Left cardiac atrium (tissue), 4 donors: ENCODE measurements around the gene ICE1. TPM values are rescaled to one million over a fixed set of nuclear protein-coding genes. Genes with fewer than 3 reads are reported as not detected.
"Not testable (repeated sequence)": the region's sequence is repeated elsewhere in the genome, so short reads cannot be mapped to it uniquely, and the experiment has no call there.

Experiments
- ATAC-seq, 2 donors: fragments of 200-7000 bp; cut with Tn5 transposase; one replicate each; pipeline ENCODE4 v1.9.1; 2020; ENCODE audit warnings: mild to moderate bottlenecking in 2 of 2, moderate library complexity in 2 of 2
- DNase-seq: peaks from one replicate; pipeline ENCODE4 v3.0.0-alpha.2; 2020
- intact Hi-C, 2 donors: fragments of 100-400 bp; cut with DNase I; formaldehyde crosslinking; loops; one replicate each; pipeline versions ENCODE4 v1.14.1 to v1.15.1; 2022 to 2023
- total RNA-seq, 2 donors: library from RNA; stranded (reverse); fragmentation: NEBNext Ultra II Directional; extraction: Animal tissue kit (Norgen Biotek cat#: 25700); gene quantifications; one replicate each; pipeline ENCODE4 v1.2.1, GENCODE V29; 2021
- donor health status: DM: no; HTN: yes; CAD: no.
- donor health status: DM: no; HTN: yes; CAD: no; lungs with severe emphysema.
- donor health status: DM: yes; HTN: yes; CAD: no.
- donor health status: Dilated cardiomyopathy.

The ICE1 gene
- total RNA-seq, 2 donors from 2014 or later: 15.7 to 19.5 TPM

- ATAC-seq (no peak), DNase-seq (no peak)
- intact Hi-C loops: no loop called here
These were observed 58.1 kb downstream of the ICE1 start for GRCh38 chr5:5480481-5481111.

GRCh38 chr5:5481206-5481605 is 58.7 kb downstream of the ICE1 start:
- no peak for DNase-seq
- intact Hi-C loops: no loop called here
- no peak for ATAC-seq

GRCh38 chr5:5481633-5482032 is 59.2 kb downstream of the ICE1 start:
- ATAC-seq (no peak), DNase-seq (no peak)
- intact Hi-C loops: no loop called here

GRCh38 chr5:5483350-5483749 is 60.9 kb downstream of the ICE1 start:
- ATAC-seq (no peak), DNase-seq (no peak)
- intact Hi-C loops: no loop called here

GRCh38 chr5:5483880-5484598 is 61.6 kb downstream of the ICE1 start:
- intact Hi-C loops: no loop called here
- ATAC-seq (no peak), DNase-seq (no peak)

GRCh38 chr5:5486122-5486521 is 63.6 kb downstream of the ICE1 start:
- ATAC-seq: no peak
- no peak for DNase-seq
- intact Hi-C loops: no loop called here

GRCh38 chr5:5487585-5488360 is 65.3 kb downstream of the ICE1 start:
- ATAC-seq: no peak
- no peak for DNase-seq
- intact Hi-C loops: no loop called here

- DNase-seq (no peak), ATAC-seq (no peak)
- intact Hi-C loops: loop anchor here (10.0 kb wide), 6 partner anchors 304 to 1254 kb away; no protein-coding TSS in a partner anchor
These were observed 68.4 kb downstream of the ICE1 start for GRCh38 chr5:5490774-5491347.

- DNase-seq: no peak
- intact Hi-C loops: loop anchor here (10.0 kb wide), 6 partner anchors 302 to 1252 kb away; no protein-coding TSS in a partner anchor
- ATAC-seq: peak in 1 of 2 donors; percentile 28
These were observed 69.8 kb downstream of the ICE1 start for GRCh38 chr5:5492087-5492933.

GRCh38 chr5:5492934-5493271 is 70.4 kb downstream of the ICE1 start:
- not testable (repeated sequence) for DNase-seq, ATAC-seq
- intact Hi-C loops: loop anchor here (10.0 kb wide), 6 partner anchors 302 to 1252 kb away; no protein-coding TSS in a partner anchor

GRCh38 chr5:5494489-5495402 is 72.3 kb downstream of the ICE1 start:
- peak; percentile 78 for DNase-seq
- peak; percentile 84 to 92 for ATAC-seq
- intact Hi-C loops: loop anchor here (5.0 to 10.0 kb wide), 7 partner anchors 300 to 1250 kb away; no protein-coding TSS in a partner anchor

GRCh38 chr5:5497152-5497788 is 74.8 kb downstream of the ICE1 start:
- intact Hi-C loops: loop anchor here (5.0 to 10.0 kb wide), 7 partner anchors 298 to 1248 kb away; no protein-coding TSS in a partner anchor
- DNase-seq: peak; percentile 59
- peak; percentile 79 to 86 for ATAC-seq

- ATAC-seq (no peak), DNase-seq (no peak)
- intact Hi-C loops: loop anchor here (5.0 to 10.0 kb wide), 7 partner anchors 295 to 1245 kb away; no protein-coding TSS in a partner anchor
These were observed 77.0 kb downstream of the ICE1 start for GRCh38 chr5:5499442-5499841.

GRCh38 chr5:5504325-5504724 is 81.8 kb downstream of the ICE1 start:
- no peak for ATAC-seq
- no peak for DNase-seq
- intact Hi-C loops: no loop called here

- intact Hi-C loops: no loop called here
- ATAC-seq (no peak), DNase-seq (no peak)
These were observed 83.3 kb downstream of the ICE1 start for GRCh38 chr5:5505815-5506214.

GRCh38 chr5:5508391-5508790 is 85.9 kb downstream of the ICE1 start:
- intact Hi-C loops: no loop called here
- no peak for ATAC-seq
- DNase-seq: no peak

- no peak for ATAC-seq
- no peak for DNase-seq
- intact Hi-C loops: no loop called here
These were observed 89.5 kb downstream of the ICE1 start for GRCh38 chr5:5511904-5512416.
